GM19463 (cell line): ENCODE results near the gene CDK6.
A peak's percentile ranks its signal among the peaks of the same experiment; 100 is the strongest.

ENCODE experiments used
- ATAC-seq: cut with Tn5 transposase; IDR thresholded peaks from one replicate; pipeline ENCODE4 v1.9.1; 2021; ENCODE audit warnings: mild to moderate bottlenecking, moderate library complexity; ENCODE audit not compliant: unreplicated experiment

The CDK6 gene

GRCh38 chr7:92652536-92652935 is 183.8 kb downstream of the CDK6 start:
- no peak for ATAC-seq

- no peak for ATAC-seq
These were observed 186.0 kb downstream of the CDK6 start for GRCh38 chr7:92650391-92650790.

DNA sequence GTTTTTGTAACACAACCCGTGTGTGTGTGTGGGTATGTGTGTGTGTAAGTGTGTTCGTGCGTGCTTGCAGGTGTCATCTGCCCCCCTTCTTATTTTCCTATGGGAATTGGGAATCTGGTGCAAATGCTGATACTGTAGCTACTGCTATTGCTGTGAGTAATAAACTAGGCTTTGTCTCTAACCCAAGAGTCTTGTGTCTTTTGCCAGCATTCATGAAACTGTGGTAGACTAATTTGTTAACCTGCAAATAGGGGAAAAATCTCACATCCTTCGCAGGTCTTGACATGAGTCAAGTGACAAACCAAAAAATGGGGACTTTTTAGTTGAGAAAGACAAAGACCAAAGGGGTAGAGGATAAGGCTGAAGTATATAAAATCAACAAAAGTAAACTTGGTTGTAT is 188.3 kb downstream of the CDK6 start:
- ATAC-seq: peak; percentile 57

GRCh38 chr7:92647652-92648051 is 188.7 kb downstream of the CDK6 start:
- ATAC-seq: no peak

DNA sequence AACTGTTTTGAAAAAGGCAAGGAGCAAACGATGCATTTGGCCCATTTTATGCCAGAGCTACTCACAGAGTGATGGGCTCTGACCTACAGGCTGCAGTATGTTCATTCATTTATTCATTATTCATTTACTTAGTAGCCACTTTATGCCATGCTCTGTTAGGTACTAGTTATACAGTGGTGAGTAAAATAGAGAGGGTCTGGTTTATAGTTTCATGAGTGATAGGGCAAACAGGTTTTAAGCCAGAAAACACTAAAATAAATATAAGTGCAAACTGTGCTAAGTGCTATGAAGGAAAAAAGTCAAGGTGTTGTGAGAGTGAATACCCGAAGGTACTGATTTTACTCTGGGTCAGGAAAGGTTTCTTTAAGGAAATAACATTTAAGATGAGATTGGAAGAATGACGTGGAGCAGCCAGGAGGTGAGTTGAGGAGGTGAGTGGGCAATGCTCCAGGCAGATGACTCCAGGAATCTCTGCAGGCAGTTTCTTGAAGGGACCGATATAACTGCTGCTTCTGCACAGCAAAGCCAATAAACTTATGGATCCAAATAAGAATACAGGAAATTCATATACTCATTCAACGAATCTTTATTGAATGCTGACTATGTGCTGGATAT is 189.3 kb downstream of the CDK6 start:
- ATAC-seq: peak; percentile 44

GRCh38 chr7:92645114-92646061 is 191.0 kb downstream of the CDK6 start:
- ATAC-seq: no peak

DNA sequence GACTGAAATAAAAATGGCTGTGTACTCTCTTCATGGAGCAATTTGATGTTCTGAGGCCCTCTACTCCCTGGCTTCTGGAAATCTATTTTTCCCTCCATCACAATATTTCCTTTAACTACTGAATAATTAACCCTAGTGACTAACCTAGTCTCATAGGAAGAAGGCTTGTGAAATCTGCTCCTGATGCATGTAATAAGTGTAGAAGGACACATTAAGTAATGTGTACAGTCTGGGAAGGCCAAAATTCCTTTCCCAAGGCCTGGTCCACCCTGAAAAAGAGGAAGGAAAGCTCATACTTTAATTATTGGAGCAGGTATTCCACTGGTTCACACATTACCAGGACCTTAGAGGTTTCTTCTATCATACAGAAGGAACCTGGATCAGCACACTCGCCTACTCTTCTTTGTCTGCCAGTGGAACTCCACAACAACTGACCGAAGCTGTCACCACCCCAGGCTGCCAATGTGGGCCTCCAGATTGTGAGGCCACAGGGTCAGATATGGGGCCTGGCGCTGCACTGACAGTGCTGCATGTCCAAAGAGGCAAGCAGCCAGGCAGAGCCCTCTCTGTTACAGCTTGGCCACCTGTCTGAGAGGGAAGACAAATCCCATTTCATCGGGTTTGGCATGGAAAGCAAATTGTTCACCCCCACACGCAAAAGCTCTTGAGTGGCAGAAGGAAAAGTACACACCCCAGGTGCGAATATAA is 191.8 kb downstream of the CDK6 start:
- ATAC-seq: no peak

- no peak for ATAC-seq
These were observed 192.6 kb downstream of the CDK6 start for GRCh38 chr7:92643821-92644220.

DNA sequence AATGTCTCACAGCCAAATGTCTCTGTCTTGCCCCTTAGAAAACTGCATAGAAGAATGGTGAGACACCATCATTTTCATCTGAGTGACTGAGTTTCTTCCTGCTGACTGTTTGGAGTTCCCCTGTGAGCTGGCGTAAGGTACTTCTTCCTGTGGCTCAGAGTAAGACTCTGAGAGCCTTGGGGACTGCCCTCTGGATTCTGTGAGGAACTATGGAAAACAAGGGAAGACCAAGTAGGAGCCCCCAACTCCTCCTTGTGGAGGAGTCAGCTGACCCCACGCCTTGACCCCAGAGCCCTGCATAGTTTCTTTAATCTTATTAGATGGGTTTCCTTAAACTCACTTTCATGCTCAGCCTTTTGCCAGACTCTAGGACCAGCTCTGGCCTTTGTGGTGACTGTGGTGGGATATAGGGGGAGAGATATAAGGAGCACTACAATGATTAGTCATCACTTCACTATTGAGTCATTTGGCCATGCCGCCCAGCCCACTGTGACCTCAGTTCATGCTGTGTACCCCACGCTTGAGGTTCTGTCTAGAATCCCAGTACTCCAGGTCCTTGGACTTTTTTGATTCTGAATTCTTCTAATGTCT is 194.4 kb downstream of the CDK6 start:
- ATAC-seq: peak; percentile 82

GRCh38 chr7:92639966-92640365 is 196.4 kb downstream of the CDK6 start:
- ATAC-seq: no peak

DNA sequence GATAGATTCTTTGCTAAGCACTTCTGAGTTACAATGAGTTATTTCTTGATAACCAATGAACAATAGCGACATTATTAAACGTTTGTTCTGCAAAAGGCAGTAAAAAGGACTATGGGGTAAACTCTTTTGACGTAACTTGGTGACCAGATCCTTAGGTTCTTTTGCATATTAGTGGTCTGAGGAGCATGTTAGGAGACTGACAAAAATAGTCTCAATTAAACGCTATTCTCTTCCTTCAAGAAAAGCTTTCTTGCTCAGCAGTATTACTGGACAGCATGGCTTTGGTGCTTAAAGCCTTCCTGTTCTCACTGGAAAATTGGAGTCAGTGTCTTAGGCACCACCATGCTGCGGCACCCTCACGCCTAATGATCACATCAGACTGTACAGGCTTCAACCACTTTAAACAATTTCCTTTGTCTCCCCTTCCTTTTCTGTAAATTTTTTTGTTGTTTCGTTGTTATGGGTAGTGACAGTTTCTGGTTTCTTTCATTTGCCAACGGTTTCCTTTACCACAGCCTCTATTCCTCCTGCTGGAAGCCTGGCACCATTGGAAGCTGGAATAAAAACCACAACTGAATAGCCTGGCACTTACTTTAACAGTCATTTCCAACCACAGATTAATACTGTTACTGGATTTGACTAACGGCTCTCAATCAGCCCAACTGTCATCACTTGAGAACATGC is 197.0 kb downstream of the CDK6 start:
- ATAC-seq: no peak

DNA sequence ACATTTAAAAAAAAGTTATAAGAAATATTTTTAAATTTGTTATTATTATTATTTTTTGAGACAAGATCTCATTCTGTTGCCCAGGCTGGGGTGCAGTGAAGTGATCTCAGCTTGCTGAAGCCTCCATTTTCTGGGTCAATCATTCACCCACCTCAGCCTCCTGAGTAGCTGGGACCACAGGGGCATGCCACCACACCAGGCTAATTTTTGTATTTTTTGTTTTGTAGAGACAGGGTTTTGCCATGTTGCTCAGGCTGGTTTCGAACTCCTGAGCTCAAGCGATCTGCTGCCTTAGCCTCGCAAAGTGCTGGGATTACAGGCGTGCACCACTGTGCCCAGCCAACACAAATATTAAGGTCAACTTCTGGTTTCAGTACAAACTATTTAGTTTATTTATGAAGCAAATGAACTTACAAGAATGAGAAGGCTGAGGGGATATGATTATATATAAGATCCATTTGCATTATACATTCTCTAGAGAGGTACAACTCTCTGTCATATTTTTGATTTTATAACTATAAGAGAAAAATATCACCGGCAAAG is 200.3 kb downstream of the CDK6 start:
- no peak for ATAC-seq

- no peak for ATAC-seq
These were observed 200.8 kb downstream of the CDK6 start for GRCh38 chr7:92635538-92635937.

DNA sequence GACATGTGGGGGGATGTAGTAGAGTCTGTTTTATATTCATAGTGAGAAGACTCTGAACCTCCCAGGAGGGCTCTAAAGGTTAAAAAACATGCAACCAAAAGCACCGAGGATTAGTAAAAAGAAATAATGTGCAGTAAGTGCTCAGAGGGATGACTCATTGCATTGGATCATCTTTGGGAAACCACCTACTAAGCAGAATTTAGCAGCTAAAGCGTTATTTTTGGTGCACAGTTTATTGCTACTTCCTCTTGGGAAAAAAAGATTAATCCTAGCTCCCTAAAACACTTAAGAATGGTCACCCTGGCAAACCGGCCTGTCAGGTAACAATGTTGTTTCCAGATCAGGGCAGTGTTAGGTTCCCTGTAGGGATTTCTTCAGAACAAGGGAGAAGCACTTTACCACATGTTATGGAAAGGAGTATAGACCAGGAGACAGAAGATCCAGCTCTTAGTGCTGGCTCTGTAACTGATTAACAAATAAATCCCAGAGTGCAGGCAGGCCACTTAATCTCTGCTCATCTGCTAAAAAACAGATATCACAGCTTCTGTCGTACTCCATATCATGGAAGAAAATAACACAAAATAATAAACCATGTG is 201.4 kb downstream of the CDK6 start:
- ATAC-seq: peak; percentile 36

DNA sequence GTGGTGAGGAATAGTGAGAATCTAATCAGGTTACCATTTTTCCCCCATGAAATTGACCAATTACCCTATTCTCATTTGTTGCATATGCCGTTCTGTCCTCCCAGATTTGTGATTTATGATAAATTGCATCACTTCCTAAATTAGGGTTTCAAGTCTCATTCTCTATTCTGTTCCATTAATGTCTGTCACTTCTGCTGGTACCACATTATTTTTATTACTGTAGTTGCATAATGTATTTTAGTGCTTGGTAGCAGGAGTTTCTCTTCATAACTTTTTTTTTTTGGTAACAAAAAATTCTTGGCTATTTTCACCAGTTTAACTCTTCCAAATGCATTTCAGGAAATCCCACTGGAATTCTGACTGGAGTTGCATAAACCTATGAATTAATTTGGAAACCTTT is 202.2 kb downstream of the CDK6 start:
- ATAC-seq: no peak

GRCh38 chr7:92633211-92633906 is 203.0 kb downstream of the CDK6 start:
- ATAC-seq: no peak

- no peak for ATAC-seq
These were observed 203.6 kb downstream of the CDK6 start for GRCh38 chr7:92632791-92633190.

DNA sequence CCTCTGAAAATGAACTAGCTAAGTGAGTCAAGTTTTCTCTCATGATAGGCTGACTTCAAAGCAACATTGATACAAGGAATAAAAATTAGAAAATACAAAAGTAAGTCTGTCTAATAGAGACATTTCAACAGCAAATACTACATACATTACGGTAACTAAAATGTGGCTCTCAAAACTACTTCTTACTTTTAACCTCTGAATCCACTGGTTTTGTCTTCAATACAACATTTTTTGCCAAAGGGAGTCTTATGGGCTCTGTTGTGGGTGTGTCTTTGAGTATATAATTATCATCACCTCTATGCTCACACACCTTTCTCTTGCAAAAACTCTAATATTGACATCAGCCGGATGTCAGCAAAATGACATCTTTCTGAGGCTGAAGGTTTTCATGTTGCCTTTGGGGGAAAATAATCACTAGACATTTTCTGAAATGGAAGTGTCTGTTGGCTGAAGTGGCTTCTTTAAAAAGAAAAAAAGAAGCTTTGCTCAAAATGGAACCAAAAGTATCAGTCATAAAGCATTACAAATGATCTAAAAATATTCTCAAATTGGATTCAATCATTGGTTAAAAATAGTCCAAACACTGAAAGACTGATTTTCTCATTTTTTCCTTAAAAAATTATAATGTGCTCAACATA is 204.4 kb downstream of the CDK6 start:
- ATAC-seq: peak; percentile 5
